Keratinocyte (primary cell): ENCODE results near the gene ERI3. TPM values are rescaled to one million over a fixed set of nuclear protein-coding genes. Genes with fewer than 3 reads are reported as not detected.
"Not testable (repeated sequence)": the region's sequence is repeated elsewhere in the genome, so short reads cannot be mapped to it uniquely, and the experiment has no call there.

Experiments
- DNase-seq: peaks from one replicate; pipeline ENCODE4 v3.0.0-alpha.2; 2011; ENCODE audit warnings: low read depth, missing footprints, low spot score
- FAIRE-seq: peaks from 2 replicates; lab custom pipeline; 2011; peaks lifted over from hg19 to GRCh38; lab: Jason Lieb, UNC
- H2AFZ ChIP-seq: 2 replicates; pipeline ENCODE4 v1.6.0; 2012; ENCODE audit warnings: low read length, control low read depth, inconsistent platforms; ENCODE audit not compliant: control insufficient read depth
- H3K27ac ChIP-seq: 2 replicates; pipeline ENCODE4 v1.5.1; 2011; ENCODE audit warnings: low read length; ENCODE audit not compliant: control insufficient read depth, insufficient read depth
- H3K27me3 ChIP-seq: 3 replicates; pipeline ENCODE4 v1.6.0; 2011; ENCODE audit warnings: low read length; ENCODE audit not compliant: control insufficient read depth, insufficient read depth; ENCODE audit errors: extremely low read depth
- H3K36me3 ChIP-seq, 2 experiments: 2 replicates in 1 of 2; 3 replicates in 1 of 2; pipeline ENCODE4 v1.5.1; 2011; ENCODE audit warnings: low read length in 2 of 2, mild to moderate bottlenecking in 1 of 2; ENCODE audit not compliant: control insufficient read depth in 2 of 2, insufficient read depth in 2 of 2; ENCODE audit errors: extremely low read depth in 1 of 2
- H3K4me1 ChIP-seq: 3 replicates; pipeline ENCODE4 v1.5.1; 2011; ENCODE audit warnings: low read length; ENCODE audit not compliant: control insufficient read depth, insufficient read depth; ENCODE audit errors: extremely low read depth
- H3K4me2 ChIP-seq: 3 replicates; pipeline ENCODE4 v1.6.0; 2011; ENCODE audit warnings: low read depth, low read length; ENCODE audit not compliant: control insufficient read depth, insufficient read depth; ENCODE audit errors: extremely low read depth
- H3K4me3 ChIP-seq, 3 experiments: fragments of 200-600 bp in 1 of 3; sonication (generic) in 1 of 3; 2 replicates in 2 of 3; 3 replicates in 1 of 3; pipeline ENCODE4 v1.5.1; 2011 to 2016; ENCODE audit warnings: low read length in 3 of 3, mild to moderate bottlenecking in 3 of 3, control low read depth in 2 of 3, inconsistent platforms in 1 of 3, low read depth in 1 of 3, mixed read lengths in 1 of 3, mixed run types in 1 of 3, moderate library complexity in 1 of 3; ENCODE audit not compliant: control insufficient read depth in 2 of 3, insufficient read depth in 2 of 3; ENCODE audit errors: extremely low read depth in 1 of 3
- H3K79me2 ChIP-seq: 2 replicates; pipeline ENCODE4 v1.6.0; 2012; ENCODE audit warnings: low read length; ENCODE audit not compliant: control insufficient read depth, insufficient read depth
- H3K9ac ChIP-seq: 3 replicates; pipeline ENCODE4 v1.6.0; 2011; ENCODE audit warnings: low read length; ENCODE audit not compliant: control insufficient read depth, insufficient read depth; ENCODE audit errors: extremely low read depth
- H3K9me1 ChIP-seq: 3 replicates; pipeline ENCODE4 v1.6.0; 2011; ENCODE audit warnings: low read length; ENCODE audit not compliant: control insufficient read depth, insufficient read depth; ENCODE audit errors: extremely low read depth
- H3K9me3 ChIP-seq: 2 replicates; pipeline ENCODE4 v1.5.1; 2012; ENCODE audit warnings: low read depth, low read length; ENCODE audit not compliant: control insufficient read depth
- H4K20me1 ChIP-seq: 3 replicates; pipeline ENCODE4 v1.6.0; 2011; ENCODE audit warnings: low read length; ENCODE audit not compliant: control insufficient read depth, insufficient read depth; ENCODE audit errors: extremely low read depth
- CTCF ChIP-seq, 3 experiments: IDR thresholded peaks in 1 of 3; conservative IDR thresholded peaks in 1 of 3; optimal IDR thresholded peaks in 1 of 3; 2 replicates in 2 of 3; 3 replicates in 1 of 3; pipeline versions ENCODE3 to v1.5.1; 2011; ENCODE audit warnings: low read length in 3 of 3, mild to moderate bottlenecking in 3 of 3, moderate library complexity in 2 of 3, control low read depth in 1 of 3, inconsistent platforms in 1 of 3; ENCODE audit not compliant: insufficient read depth in 2 of 3; ENCODE audit errors: extremely low read depth in 1 of 3
- EZH2 ChIP-seq: IDR thresholded peaks from one replicate; pipeline ENCODE4 v1.6.1; 2012; ENCODE audit warnings: inconsistent platforms, mild to moderate bottlenecking, low read length, moderate library complexity
- dilution Hi-C: fragments of 300-500 bp; cut with MboI; formaldehyde crosslinking; loops from one replicate; pipeline ENCODE4 v1.7.0; 2020; ENCODE audit warnings: low sequenced_read_pairs; ENCODE audit not compliant: extremely low pct_ligation_motif_present
- polyA plus RNA-seq, 5 experiments: library from polyadenylated mRNA; depleted of rRNA in 3 of 5; stranded (reverse) in 3 of 5; stranded (forward) in 1 of 5; unstranded in 1 of 5; fragments of >200 nt; gene quantifications; 1 replicate in 1 of 5; 2 replicates in 3 of 5; 3 replicates in 1 of 5; pipeline versions ENCODE4 v1.2.1 to v1.2.3, GENCODE V29; 2011 to 2012; ENCODE audit warnings: missing spikeins in 2 of 5, low read depth in 1 of 5, low replicate concordance in 1 of 5

The ERI3 gene
- polyA plus RNA-seq, 1 donor (not counting 4 experiments of a cell fraction or from before 2014, with no cell fraction given): 43.7 TPM

DNA sequence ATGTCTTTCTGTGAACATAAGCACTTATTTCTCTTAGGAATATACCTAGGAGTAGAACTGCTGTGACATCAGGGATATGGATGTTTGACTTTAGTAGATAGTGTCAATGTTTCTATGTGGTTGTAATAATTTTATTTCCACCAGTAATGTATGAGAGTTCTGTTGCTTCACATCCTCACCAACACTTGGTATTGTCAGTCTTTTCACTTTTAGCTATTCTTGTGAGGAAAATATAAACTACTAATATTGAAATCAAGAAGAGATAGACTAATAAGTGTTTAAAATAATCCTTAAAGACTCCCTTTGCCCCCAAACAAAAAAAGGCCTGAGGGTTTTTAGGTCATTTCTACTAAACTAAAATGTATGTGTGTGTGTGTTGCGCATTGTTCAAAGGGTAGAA lies 144.5 kb downstream of the ERI3 start:
- Histone ChIP-seq H3K4me3 (no peak overlapping the region), H3K4me1 (peaks cover 15% of the 10 kb centered on the region), H3K27me3 (no peaks in the 10 kb centered on the region), H3K9me3 (no peaks in the 10 kb centered on the region), H3K9ac (no peak overlapping the region), H3K9me1 (no peaks in the 10 kb centered on the region), H3K36me3 (peaks cover 2 to 4% of the 10 kb centered on the region in 2 experiments), H2AFZ (no peak overlapping the region), H3K79me2 (peaks cover 7% of the 10 kb centered on the region), H3K4me2 (no peak overlapping the region), H3K27ac (no peak overlapping the region), H4K20me1 (no peaks in the 10 kb centered on the region)
- TF ChIP-seq CTCF (optimal IDR thresholded peaks at IDR 0.05 in 1 of 3, IDR thresholded peaks at IDR 0.05 in 1 of 3, conservative IDR thresholded peaks at IDR 0.05 in 1 of 3; ENCODE audit: extremely low read depth in 1 of 3, insufficient read depth in 2 of 3, low read length in 3 of 3) (no peak), EZH2 (no peak)
- no peak for DNase-seq
- dilution Hi-C loops: no loop called here
- FAIRE-seq: no peak

DNA sequence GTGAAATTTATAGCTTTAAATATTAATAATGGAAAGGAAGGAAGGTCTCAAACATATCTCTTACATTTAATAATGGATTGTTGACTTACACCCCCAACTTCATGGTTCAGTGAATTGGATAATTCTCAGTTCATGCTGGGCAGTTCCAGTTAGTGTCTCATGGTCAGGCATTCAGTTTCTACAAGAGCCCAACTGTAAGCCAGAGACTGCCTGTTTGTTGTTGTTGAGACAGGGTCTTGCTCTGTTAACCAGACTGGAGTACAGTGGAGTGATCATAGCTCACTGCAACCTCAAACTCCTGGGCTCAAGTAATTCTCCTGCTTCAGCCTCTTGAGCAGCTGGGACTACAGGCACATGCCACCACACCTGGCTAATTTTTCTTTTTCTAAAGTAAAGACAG lies 146.8 kb downstream of the ERI3 start:
- peaks cover 10% of the 10 kb centered on the region for H3K4me1 ChIP-seq
- H3K36me3 ChIP-seq: no peaks in the 10 kb centered on the region
- H4K20me1 ChIP-seq: no peaks in the 10 kb centered on the region
- no peak overlapping the region for H2AFZ ChIP-seq
- H3K4me3 ChIP-seq: no peak overlapping the region
- no peak for FAIRE-seq
- H3K9me1 ChIP-seq: no peaks in the 10 kb centered on the region
- dilution Hi-C loops: no loop called here
- no peak overlapping the region for H3K9ac ChIP-seq
- no peaks in the 10 kb centered on the region for H3K27me3 ChIP-seq
- no peaks in the 10 kb centered on the region for H3K79me2 ChIP-seq
- TF ChIP-seq EZH2 (no peak), CTCF (optimal IDR thresholded peaks at IDR 0.05 in 1 of 3, IDR thresholded peaks at IDR 0.05 in 1 of 3, conservative IDR thresholded peaks at IDR 0.05 in 1 of 3; ENCODE audit: extremely low read depth in 1 of 3, insufficient read depth in 2 of 3, low read length in 3 of 3) (no peak)
- H3K4me2 ChIP-seq: no peak overlapping the region
- no peak for DNase-seq
- H3K9me3 ChIP-seq: no peaks in the 10 kb centered on the region
- no peak overlapping the region for H3K27ac ChIP-seq

- H3K9me1 ChIP-seq, H3K4me2 ChIP-seq, FAIRE-seq, DNase-seq, H3K27ac ChIP-seq, H3K9ac ChIP-seq, H3K79me2 ChIP-seq, H3K4me3 ChIP-seq, H3K4me1 ChIP-seq, H3K9me3 ChIP-seq, dilution Hi-C loops, H3K36me3 ChIP-seq, H4K20me1 ChIP-seq, H2AFZ ChIP-seq, H3K27me3 ChIP-seq: not testable (repeated sequence)
Observed at GRCh38 chr1:44206545-44206944, 148.5 kb downstream of the ERI3 start.
